T-helper 1 cell treated with Interleukin-12 subunit alpha and Interleukin-12 subunit beta and Interleukin-4 antibody, amounts not matched to agents 30 μg/mL and 1 μg/mL, for 36 hours (primary cell): ENCODE results near the gene MAP1LC3B2.

ENCODE experiments used
- H3K27ac Mint-ChIP-seq: one replicate; pipeline ENCODE4 v1.8.0; 2021; ENCODE audit warnings: mild to moderate bottlenecking, mixed read lengths
- H3K27me3 Mint-ChIP-seq: one replicate; pipeline ENCODE4 v1.8.0; 2021; ENCODE audit warnings: low read depth, mixed read lengths
- H3K36me3 Mint-ChIP-seq: one replicate; pipeline ENCODE4 v1.8.0; 2021; ENCODE audit warnings: low read depth, mixed read lengths
- H3K4me1 Mint-ChIP-seq: one replicate; pipeline ENCODE4 v1.8.0; 2021; ENCODE audit warnings: low read depth, mixed read lengths
- H3K4me3 Mint-ChIP-seq: one replicate; pipeline ENCODE4 v1.8.0; 2021; ENCODE audit warnings: mild to moderate bottlenecking, moderate library complexity, mixed read lengths
- H3K9me3 Mint-ChIP-seq: one replicate; pipeline ENCODE4 v1.8.0; 2021; ENCODE audit warnings: mixed read lengths

Gene MAP1LC3B2

GRCh38 chr12:116601933-116602810, 43.0 kb downstream of the MAP1LC3B2 start:
- Mint-ChIP-seq H3K4me3 (no peak overlapping the region), H3K4me1 (peaks cover 24% of the 10 kb centered on the region), H3K27me3 (peaks cover 5% of the 10 kb centered on the region), H3K36me3 (no peaks in the 10 kb centered on the region), H3K27ac (no peak overlapping the region), H3K9me3 (no peaks in the 10 kb centered on the region)

GRCh38 chr12:116603546-116604177, 44.5 kb downstream of the MAP1LC3B2 start:
- H3K36me3 Mint-ChIP-seq = no peaks in the 10 kb centered on the region
- H3K27ac Mint-ChIP-seq = no peak overlapping the region
- peaks cover 24% of the 10 kb centered on the region for H3K4me1 Mint-ChIP-seq
- H3K9me3 Mint-ChIP-seq = no peaks in the 10 kb centered on the region
- no peak overlapping the region for H3K4me3 Mint-ChIP-seq
- H3K27me3 Mint-ChIP-seq = peaks cover 5% of the 10 kb centered on the region

GRCh38 chr12:116604178-116604895, 45.2 kb downstream of the MAP1LC3B2 start:
- Mint-ChIP-seq H3K4me1 (peaks cover 22% of the 10 kb centered on the region), H3K27me3 (peaks cover 5% of the 10 kb centered on the region), H3K27ac (no peak overlapping the region), H3K9me3 (no peaks in the 10 kb centered on the region), H3K4me3 (no peak overlapping the region), H3K36me3 (no peaks in the 10 kb centered on the region)

- Mint-ChIP-seq H3K27me3 (peaks cover 5% of the 10 kb centered on the region), H3K4me3 (no peak overlapping the region), H3K36me3 (no peaks in the 10 kb centered on the region), H3K27ac (no peak overlapping the region), H3K9me3 (no peaks in the 10 kb centered on the region), H3K4me1 (peaks cover 17% of the 10 kb centered on the region)
These were observed 45.9 kb downstream of the MAP1LC3B2 start for GRCh38 chr12:116604951-116605641.

GRCh38 chr12:116606397-116606796, 47.2 kb downstream of the MAP1LC3B2 start:
- H3K36me3 Mint-ChIP-seq = no peaks in the 10 kb centered on the region
- peaks cover 5% of the 10 kb centered on the region for H3K27me3 Mint-ChIP-seq
- no peak overlapping the region for H3K27ac Mint-ChIP-seq
- peaks cover 16% of the 10 kb centered on the region for H3K4me1 Mint-ChIP-seq
- H3K4me3 Mint-ChIP-seq = no peak overlapping the region
- H3K9me3 Mint-ChIP-seq = no peaks in the 10 kb centered on the region

- H3K27ac Mint-ChIP-seq = no peak overlapping the region
- H3K9me3 Mint-ChIP-seq = no peaks in the 10 kb centered on the region
- H3K27me3 Mint-ChIP-seq = peaks cover 5% of the 10 kb centered on the region
- H3K4me3 Mint-ChIP-seq = no peak overlapping the region
- no peaks in the 10 kb centered on the region for H3K36me3 Mint-ChIP-seq
- peaks cover 12% of the 10 kb centered on the region for H3K4me1 Mint-ChIP-seq
These were observed 47.9 kb downstream of the MAP1LC3B2 start for GRCh38 chr12:116607039-116607438.

- Mint-ChIP-seq H3K4me3 (no peak overlapping the region), H3K27me3 (peaks cover 5% of the 10 kb centered on the region), H3K9me3 (no peaks in the 10 kb centered on the region), H3K36me3 (no peaks in the 10 kb centered on the region), H3K4me1 (peaks cover 5% of the 10 kb centered on the region), H3K27ac (no peak overlapping the region)
These were observed 50.3 kb downstream of the MAP1LC3B2 start for GRCh38 chr12:116609319-116610114.

- H3K27ac Mint-ChIP-seq = no peak overlapping the region
- H3K36me3 Mint-ChIP-seq = no peaks in the 10 kb centered on the region
- no peak overlapping the region for H3K4me3 Mint-ChIP-seq
- H3K4me1 Mint-ChIP-seq = no peaks in the 10 kb centered on the region
- H3K9me3 Mint-ChIP-seq = no peaks in the 10 kb centered on the region
- no peaks in the 10 kb centered on the region for H3K27me3 Mint-ChIP-seq
These were observed 51.9 kb downstream of the MAP1LC3B2 start for GRCh38 chr12:116610971-116611541.

GRCh38 chr12:116612436-116612835, 53.3 kb downstream of the MAP1LC3B2 start:
- no peaks in the 10 kb centered on the region for H3K4me1 Mint-ChIP-seq
- H3K9me3 Mint-ChIP-seq = no peaks in the 10 kb centered on the region
- no peak overlapping the region for H3K4me3 Mint-ChIP-seq
- no peaks in the 10 kb centered on the region for H3K27me3 Mint-ChIP-seq
- H3K36me3 Mint-ChIP-seq = no peaks in the 10 kb centered on the region
- no peak overlapping the region for H3K27ac Mint-ChIP-seq

GRCh38 chr12:116613256-116613655, 54.1 kb downstream of the MAP1LC3B2 start:
- Mint-ChIP-seq H3K4me3 (no peak overlapping the region), H3K36me3 (no peaks in the 10 kb centered on the region), H3K27me3 (no peaks in the 10 kb centered on the region), H3K27ac (no peak overlapping the region), H3K4me1 (no peaks in the 10 kb centered on the region), H3K9me3 (peaks cover under 1% of the 10 kb centered on the region)

GRCh38 chr12:116614194-116614915, 55.2 kb downstream of the MAP1LC3B2 start:
- no peaks in the 10 kb centered on the region for H3K36me3 Mint-ChIP-seq
- no peak overlapping the region for H3K4me3 Mint-ChIP-seq
- H3K4me1 Mint-ChIP-seq = no peaks in the 10 kb centered on the region
- H3K27ac Mint-ChIP-seq = no peak overlapping the region
- H3K27me3 Mint-ChIP-seq = peaks cover 7% of the 10 kb centered on the region
- peaks cover 10% of the 10 kb centered on the region for H3K9me3 Mint-ChIP-seq

GRCh38 chr12:116615141-116615861, 56.1 kb downstream of the MAP1LC3B2 start:
- H3K4me3 Mint-ChIP-seq = no peak overlapping the region
- no peaks in the 10 kb centered on the region for H3K36me3 Mint-ChIP-seq
- no peak overlapping the region for H3K27ac Mint-ChIP-seq
- H3K27me3 Mint-ChIP-seq = peaks cover 11% of the 10 kb centered on the region
- no peaks in the 10 kb centered on the region for H3K4me1 Mint-ChIP-seq
- H3K9me3 Mint-ChIP-seq = peaks cover 10% of the 10 kb centered on the region
